ENCODE results near the gene C3AR1.

GRCh38 chr12:8052679-8053078 lies 13.5 kb downstream of the C3AR1 start:
- TF ChIP-seq CTCF (IDR thresholded peaks at IDR 0.05; ENCODE audit: poor library complexity) = no peak
- TF ChIP-seq EZH2 (IDR thresholded peaks at IDR 0.05; ENCODE audit: borderline replicate concordance) = no peak
